ENCODE measurements around the gene COL4A5.

COL4A5 gene

DNA sequence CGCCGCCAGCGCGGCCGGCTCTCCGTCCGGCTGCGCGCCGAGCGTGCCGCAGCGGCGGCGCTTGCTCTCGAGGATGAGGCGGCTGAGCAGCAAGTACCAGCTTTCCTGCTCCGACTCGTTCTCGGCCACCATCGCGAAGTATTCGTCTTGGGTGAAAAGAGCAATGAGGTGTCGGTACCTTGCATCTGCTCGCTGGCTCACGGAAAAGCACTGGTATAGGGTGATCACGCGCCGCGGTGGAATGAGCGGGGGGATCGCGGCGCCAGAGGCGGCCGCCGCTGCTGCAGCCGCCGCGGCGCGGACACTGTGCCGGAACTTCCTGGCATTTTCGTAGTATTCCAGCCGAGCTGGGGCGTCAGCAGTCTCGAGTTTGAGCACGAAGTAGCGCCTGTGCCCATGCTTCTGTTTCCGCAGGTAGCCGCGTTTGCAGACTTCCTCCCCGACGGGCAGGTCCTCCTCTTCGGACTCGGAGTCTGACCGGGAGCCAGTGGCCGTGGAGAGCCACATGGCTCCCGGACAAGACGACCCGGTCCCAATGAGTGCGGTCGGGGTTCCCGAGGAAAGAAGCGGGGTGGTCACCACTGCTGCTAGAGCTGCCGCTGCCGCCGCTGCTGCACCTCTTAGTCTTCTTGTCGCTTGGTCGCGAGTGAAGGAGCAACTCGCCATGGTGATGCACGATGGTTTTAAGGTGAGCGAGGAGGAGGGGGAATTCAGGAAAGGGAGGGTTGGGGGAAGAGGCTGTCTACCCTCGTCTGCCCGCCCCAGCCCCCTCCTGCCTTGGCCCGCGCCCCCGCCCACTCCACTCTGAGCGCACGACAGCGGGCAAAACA is 296.3 kb downstream of the COL4A5 start:
- H3K4me3 ChIP-seq (ENCODE audit: low read length), result peak overlapping the region; percentile 8
- H3K9me3 ChIP-seq (ENCODE audit: control insufficient read depth, low read length), result no peaks in the 10 kb centered on the region
- H3K36me3 ChIP-seq (ENCODE audit: control insufficient read depth, insufficient read depth, low read length), result no peaks in the 10 kb centered on the region
- peaks cover 52% of the 10 kb centered on the region for H3K27me3 ChIP-seq (ENCODE audit: control insufficient read depth, insufficient read depth, low read length)
- no peak overlapping the region for H3K9ac ChIP-seq (ENCODE audit: low read length)
- H3K4me1 ChIP-seq (ENCODE audit: control insufficient read depth, insufficient read depth, low read length), result no peaks in the 10 kb centered on the region

- no peak within 1 kb of the TSS for H3K9ac ChIP-seq (ENCODE audit: low read length)
- no peaks in the 10 kb centered on the region for H3K9me3 ChIP-seq (ENCODE audit: control insufficient read depth, low read length)
- H3K36me3 ChIP-seq (ENCODE audit: control insufficient read depth, insufficient read depth, low read length), result no peaks in the 10 kb centered on the region
- no peaks in the 10 kb centered on the region for H3K4me1 ChIP-seq (ENCODE audit: control insufficient read depth, insufficient read depth, low read length)
- H3K4me3 ChIP-seq (ENCODE audit: low read length), result peak within 1 kb of the TSS; percentile 8
- H3K27me3 ChIP-seq (ENCODE audit: control insufficient read depth, insufficient read depth, low read length), result peaks cover 52% of the 10 kb centered on the region
Measured at GRCh38 chrX:108736509-108737479, 297.2 kb downstream of the COL4A5 start, which contains the start of gene IRS4. Gene IRS4 (minus strand): TSS chrX:108736563.

DNA sequence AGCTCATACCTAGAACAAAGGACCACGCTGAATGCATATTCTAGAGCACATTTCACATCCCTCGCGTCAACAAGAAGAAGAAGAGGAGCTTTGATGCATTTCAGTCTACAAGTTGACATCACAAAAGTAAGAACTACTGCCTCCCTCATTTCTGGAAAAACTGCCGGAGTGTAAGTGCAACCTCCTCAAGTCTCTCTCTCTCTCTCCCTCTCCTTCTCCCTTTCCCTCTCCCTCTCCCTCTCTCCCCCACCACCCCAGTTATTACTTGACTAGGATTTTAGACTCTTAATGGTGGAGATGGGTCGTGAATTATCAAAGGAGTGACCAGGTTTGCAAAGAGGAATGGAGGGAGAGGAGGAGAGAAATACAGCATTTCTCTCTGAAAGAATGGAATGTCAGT is 298.1 kb downstream of the COL4A5 start:
- Histone ChIP-seq H3K4me1 (ENCODE audit: control insufficient read depth, insufficient read depth, low read length) (no peaks in the 10 kb centered on the region), H3K9me3 (ENCODE audit: control insufficient read depth, low read length) (no peaks in the 10 kb centered on the region), H3K27me3 (ENCODE audit: control insufficient read depth, insufficient read depth, low read length) (peaks cover 43% of the 10 kb centered on the region), H3K9ac (ENCODE audit: low read length) (no peak overlapping the region), H3K36me3 (ENCODE audit: control insufficient read depth, insufficient read depth, low read length) (no peaks in the 10 kb centered on the region), H3K4me3 (ENCODE audit: low read length) (no peak overlapping the region)

DNA sequence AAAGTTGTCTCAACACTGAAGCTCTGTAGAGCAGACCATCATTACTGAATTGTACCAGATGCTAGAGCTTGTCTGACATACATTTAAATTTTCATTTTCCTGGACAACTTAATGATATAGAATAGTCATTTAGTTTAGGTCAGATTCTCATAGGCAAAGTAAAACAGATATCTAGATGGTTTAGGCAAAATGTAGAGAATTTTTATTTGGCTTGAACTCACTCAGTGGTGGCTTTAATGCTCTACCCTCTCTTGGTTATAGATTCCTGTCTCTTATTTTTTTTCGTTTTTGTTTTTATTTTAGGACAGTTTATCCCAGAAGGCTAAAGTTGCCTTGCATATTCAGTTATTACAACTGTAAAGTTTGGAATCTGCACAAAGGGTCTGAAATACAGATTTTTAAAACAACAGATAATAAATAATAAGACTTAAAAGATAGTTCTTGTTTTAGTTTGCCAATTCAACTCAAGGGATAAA is 300.7 kb downstream of the COL4A5 start:
- Histone ChIP-seq H3K36me3 (ENCODE audit: control insufficient read depth, insufficient read depth, low read length) (no peaks in the 10 kb centered on the region), H3K9me3 (ENCODE audit: control insufficient read depth, low read length) (no peaks in the 10 kb centered on the region), H3K4me3 (ENCODE audit: low read length) (no peak overlapping the region), H3K4me1 (ENCODE audit: control insufficient read depth, insufficient read depth, low read length) (no peaks in the 10 kb centered on the region), H3K9ac (ENCODE audit: low read length) (no peak overlapping the region), H3K27me3 (ENCODE audit: control insufficient read depth, insufficient read depth, low read length) (peaks cover 17% of the 10 kb centered on the region)

All from mucosa of stomach (tissue), 1 donor.